NCI-H187 treated with DMSO at 0.1 percent for 48 hours (cell line): ENCODE measurements around the gene CLIP1.
A peak's percentile ranks its signal among the peaks of the same experiment; 100 is the strongest.
"Not testable (repeated sequence)": the region's sequence is repeated elsewhere in the genome, so short reads cannot be mapped to it uniquely, and the experiment has no call there.

Experiments
- DNase-seq: peaks from one replicate; lab custom pipeline; 2025; lab: John Stamatoyannopoulos, UW

CLIP1 gene

GRCh38 chr12:122310626-122311333, 111.7 kb downstream of the CLIP1 start:
- no peak for DNase-seq

GRCh38 chr12:122309564-122310121, 112.8 kb downstream of the CLIP1 start:
- no peak for DNase-seq

- no peak for DNase-seq
Measured at GRCh38 chr12:122308811-122309210, 113.7 kb downstream of the CLIP1 start.

GRCh38 chr12:122306407-122306806, 116.1 kb downstream of the CLIP1 start:
- no peak for DNase-seq

GRCh38 chr12:122304924-122305323, 117.5 kb downstream of the CLIP1 start:
- DNase-seq, result no peak

- no peak for DNase-seq
Measured at GRCh38 chr12:122303068-122303467, 119.4 kb downstream of the CLIP1 start.

- no peak for DNase-seq
Measured at GRCh38 chr12:122298071-122298748, 124.3 kb downstream of the CLIP1 start.

GRCh38 chr12:122297494-122297893, 125.0 kb downstream of the CLIP1 start:
- DNase-seq, result no peak

- no peak for DNase-seq
Measured at GRCh38 chr12:122295877-122296276, 126.6 kb downstream of the CLIP1 start.

- no peak for DNase-seq
Measured at GRCh38 chr12:122293081-122293480, 129.4 kb downstream of the CLIP1 start.

GRCh38 chr12:122291431-122291830, 131.0 kb downstream of the CLIP1 start:
- DNase-seq, result no peak

- no peak for DNase-seq
Measured at GRCh38 chr12:122283680-122284079, 138.8 kb downstream of the CLIP1 start.

GRCh38 chr12:122282061-122282460, 140.4 kb downstream of the CLIP1 start:
- DNase-seq, result no peak

- no peak for DNase-seq
Measured at GRCh38 chr12:122276242-122276641, 146.2 kb downstream of the CLIP1 start.

- DNase-seq, result no peak
Measured at GRCh38 chr12:122275459-122275858, 147.0 kb downstream of the CLIP1 start.

GRCh38 chr12:122266230-122266901, 156.1 kb downstream of the CLIP1 start, which contains the start of gene VPS33A:
VPS33A (minus strand) TSS chr12:122266494; CDS start chr12:122266408, 86 bp downstream.
- DNase-seq, result peak; percentile 90

GRCh38 chr12:122265886-122266229, 156.6 kb downstream of the CLIP1 start:
- no peak for DNase-seq

GRCh38 chr12:122265476-122265875, 157.0 kb downstream of the CLIP1 start:
- no peak for DNase-seq

- not testable (repeated sequence) for DNase-seq
Measured at GRCh38 chr12:122260735-122261134, 161.7 kb downstream of the CLIP1 start.

- not testable (repeated sequence) for DNase-seq
Measured at GRCh38 chr12:122258939-122259338, 163.5 kb downstream of the CLIP1 start.

- not testable (repeated sequence) for DNase-seq
Measured at GRCh38 chr12:122258462-122258861, 164.0 kb downstream of the CLIP1 start.

GRCh38 chr12:122250536-122250935, 171.9 kb downstream of the CLIP1 start:
- DNase-seq, result no peak

GRCh38 chr12:122250047-122250446, 172.4 kb downstream of the CLIP1 start:
- DNase-seq, result no peak
